ENCODE results near the gene SAYSD1. TPM values are rescaled to one million over a fixed set of nuclear protein-coding genes. Genes with fewer than 3 reads are reported as not detected.

SAYSD1 gene
- total RNA-seq, 2 donors from 2014 or later = 11.1 to 11.2 TPM

GRCh38 chr6:39061588-39061987, 53.4 kb downstream of the SAYSD1 start:
- intact Hi-C loops (cut with DNase I) = no loop called here
- DNase-seq (ENCODE audit: low spot score) = peak; percentile 25

- DNase-seq (ENCODE audit: low spot score) = no peak
- intact Hi-C loops (cut with DNase I) = no loop called here
Observed at GRCh38 chr6:39061182-39061581, 53.8 kb downstream of the SAYSD1 start.

GRCh38 chr6:39060467-39061160, 54.4 kb downstream of the SAYSD1 start:
- intact Hi-C loops (cut with DNase I) = no loop called here
- peak; percentile 59 for DNase-seq (ENCODE audit: low spot score)

GRCh38 chr6:39059496-39060310, 55.3 kb downstream of the SAYSD1 start:
- peak; percentile 62 for DNase-seq (ENCODE audit: low spot score)
- intact Hi-C loops (cut with DNase I) = no loop called here

GRCh38 chr6:39058471-39059147, 56.4 kb downstream of the SAYSD1 start:
- intact Hi-C loops (cut with DNase I) = no loop called here
- peak; percentile 37 for DNase-seq (ENCODE audit: low spot score)

- DNase-seq (ENCODE audit: low spot score) = peak; percentile 44
- intact Hi-C loops (cut with DNase I) = no loop called here
Observed at GRCh38 chr6:39057251-39058155, 57.5 kb downstream of the SAYSD1 start.

GRCh38 chr6:39056681-39057080, 58.3 kb downstream of the SAYSD1 start:
- peak; percentile 47 for DNase-seq (ENCODE audit: low spot score)
- intact Hi-C loops (cut with DNase I) = no loop called here

GRCh38 chr6:39056191-39056590, 58.8 kb downstream of the SAYSD1 start:
- peak; percentile 77 for DNase-seq (ENCODE audit: low spot score)
- intact Hi-C loops (cut with DNase I) = no loop called here

GRCh38 chr6:39055661-39056060, 59.3 kb downstream of the SAYSD1 start:
- DNase-seq (ENCODE audit: low spot score) = peak; percentile 14
- intact Hi-C loops (cut with DNase I) = no loop called here

- intact Hi-C loops (cut with DNase I) = no loop called here
- peak; percentile 38 for DNase-seq (ENCODE audit: low spot score)
Observed at GRCh38 chr6:39054577-39055142, 60.3 kb downstream of the SAYSD1 start.

Other genes starting within 250 kb of the SAYSD1 start
- not detected for gene GLP1R, start 66.4 kb downstream of the SAYSD1 start, total RNA-seq
- gene KCNK5, start 114.3 kb upstream of the SAYSD1 start, total RNA-seq = 1 to 10 TPM in 1 of 2 donors, under 1 TPM in 1; 0.76 to 2.1 TPM
- under 1 TPM; 0.48 to 0.74 TPM for gene KCNK17, start 199.2 kb upstream of the SAYSD1 start, total RNA-seq
- not detected for gene KCNK16, start 207.5 kb upstream of the SAYSD1 start, total RNA-seq

All from posterior vena cava (tissue), 2 donors.